Spleen (tissue), 7 donors: ENCODE results near the gene ERGIC2.

Source experiments
- POLR2A ChIP-seq, 3 donors: fragments of 450-650 bp; IDR thresholded peaks; one replicate each; pipeline ENCODE4 v1.5.1; 2017; ENCODE audit warnings: antibody characterized with exemption in 3 of 3, mild to moderate bottlenecking in 1 of 3
- TF ChIP-seq, protein P1 (sequence below), 11 experiments: fragments of 200-600 bp in 7 of 11; fragments of 450-650 bp in 4 of 11; sonication (generic) in 4 of 11; IDR thresholded peaks in 8 of 11; conservative IDR thresholded peaks in 3 of 11; 1 replicate in 7 of 11; 2 replicates in 4 of 11; pipeline versions ENCODE4 v1.4.0 to v1.8.0; 2016 to 2021; ENCODE audit warnings: antibody characterized with exemption in 11 of 11, inconsistent platforms in 4 of 11, mild to moderate bottlenecking in 1 of 11
- donor health status: DM: no; HTN: no; CAD: no; lungs with moderate emphysema.
- donor health status: DM: no; HTN: no; CAD: no.
- donor health status: DM: no; HTN: no; CAD: no.

DNA sequence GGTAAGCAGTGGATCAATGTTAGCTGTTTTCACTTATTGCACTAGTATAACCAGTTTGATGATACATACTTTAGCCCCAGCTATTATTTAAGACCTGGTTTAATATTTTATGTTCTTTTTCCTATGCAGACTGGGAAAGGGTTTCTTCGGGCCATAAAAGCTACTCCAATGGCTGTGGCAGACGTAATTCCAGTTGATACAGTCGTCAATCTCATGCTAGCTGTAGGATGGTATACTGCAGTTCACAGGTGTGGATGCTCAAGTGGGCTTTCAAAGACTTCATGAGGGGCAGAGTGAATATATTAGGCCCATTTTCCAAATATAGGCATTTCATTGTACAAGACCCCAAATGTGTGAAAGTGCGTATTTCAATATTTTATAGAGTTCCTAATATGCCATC, 70.1 kb downstream of the ERGIC2 start:
- TF ChIP-seq, protein P1, sequence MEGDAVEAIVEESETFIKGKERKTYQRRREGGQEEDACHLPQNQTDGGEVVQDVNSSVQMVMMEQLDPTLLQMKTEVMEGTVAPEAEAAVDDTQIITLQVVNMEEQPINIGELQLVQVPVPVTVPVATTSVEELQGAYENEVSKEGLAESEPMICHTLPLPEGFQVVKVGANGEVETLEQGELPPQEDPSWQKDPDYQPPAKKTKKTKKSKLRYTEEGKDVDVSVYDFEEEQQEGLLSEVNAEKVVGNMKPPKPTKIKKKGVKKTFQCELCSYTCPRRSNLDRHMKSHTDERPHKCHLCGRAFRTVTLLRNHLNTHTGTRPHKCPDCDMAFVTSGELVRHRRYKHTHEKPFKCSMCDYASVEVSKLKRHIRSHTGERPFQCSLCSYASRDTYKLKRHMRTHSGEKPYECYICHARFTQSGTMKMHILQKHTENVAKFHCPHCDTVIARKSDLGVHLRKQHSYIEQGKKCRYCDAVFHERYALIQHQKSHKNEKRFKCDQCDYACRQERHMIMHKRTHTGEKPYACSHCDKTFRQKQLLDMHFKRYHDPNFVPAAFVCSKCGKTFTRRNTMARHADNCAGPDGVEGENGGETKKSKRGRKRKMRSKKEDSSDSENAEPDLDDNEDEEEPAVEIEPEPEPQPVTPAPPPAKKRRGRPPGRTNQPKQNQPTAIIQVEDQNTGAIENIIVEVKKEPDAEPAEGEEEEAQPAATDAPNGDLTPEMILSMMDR (IDR thresholded peaks at IDR 0.05 in 8 of 11, conservative IDR thresholded peaks at IDR 0.05 in 3 of 11): no peak
- no peak for TF ChIP-seq POLR2A (IDR thresholded peaks at IDR 0.05)
